Measurements from ENCODE around the gene CAPN11. TPM values are rescaled to one million over a fixed set of nuclear protein-coding genes. Genes with fewer than 3 reads are reported as not detected.

The CAPN11 gene
- polyA plus RNA-seq, 12 donors, result 0.14 to 0.46 (median 0.29) TPM; not detected in 2

- no peak for DNase-seq
These were observed 49.3 kb downstream of the CAPN11 start for GRCh38 chr6:44207966-44208365.

- DNase-seq, result no peak
These were observed 52.7 kb downstream of the CAPN11 start for GRCh38 chr6:44211284-44211683.

GRCh38 chr6:44214307-44214706, 55.7 kb downstream of the CAPN11 start:
- DNase-seq, result no peak

GRCh38 chr6:44216677-44217331, 58.2 kb downstream of the CAPN11 start, which contains the start of gene MYMX:
Gene MYMX (plus strand): TSS chr6:44216926. CDS start chr6:44217472, 546 bp downstream.
- peak; percentile 52 for DNase-seq

- DNase-seq, result no peak
These were observed 58.9 kb downstream of the CAPN11 start for GRCh38 chr6:44217332-44218143.

- DNase-seq, result peak; percentile 88
These were observed 60.6 kb downstream of the CAPN11 start for GRCh38 chr6:44219053-44219814.

GRCh38 chr6:44219815-44220784, 61.5 kb downstream of the CAPN11 start:
- DNase-seq, result no peak

GRCh38 chr6:44220913-44221290, 62.3 kb downstream of the CAPN11 start:
- no peak for DNase-seq

GRCh38 chr6:44221291-44221960, 62.8 kb downstream of the CAPN11 start:
- DNase-seq, result peak; percentile 73

- DNase-seq, result no peak
These were observed 63.3 kb downstream of the CAPN11 start for GRCh38 chr6:44221961-44222335.

GRCh38 chr6:44222486-44223318, 64.1 kb downstream of the CAPN11 start:
- no peak for DNase-seq

- peak; percentile 56 for DNase-seq
These were observed 64.9 kb downstream of the CAPN11 start, which contains the start of gene SLC29A1 for GRCh38 chr6:44223319-44224028. Gene SLC29A1 (plus strand): TSS chr6:44223595. CDS start chr6:44227314, 3,719 bp downstream.

- DNase-seq, result no peak
These were observed 65.7 kb downstream of the CAPN11 start for GRCh38 chr6:44224029-44224964.

GRCh38 chr6:44224965-44225305, 66.3 kb downstream of the CAPN11 start:
- DNase-seq, result no peak

GRCh38 chr6:44225579-44226325, 67.1 kb downstream of the CAPN11 start:
- DNase-seq, result no peak

- DNase-seq, result no peak
These were observed 67.9 kb downstream of the CAPN11 start for GRCh38 chr6:44226368-44227147.
